Measurements from ENCODE around the gene MAPK8IP3.

DNA sequence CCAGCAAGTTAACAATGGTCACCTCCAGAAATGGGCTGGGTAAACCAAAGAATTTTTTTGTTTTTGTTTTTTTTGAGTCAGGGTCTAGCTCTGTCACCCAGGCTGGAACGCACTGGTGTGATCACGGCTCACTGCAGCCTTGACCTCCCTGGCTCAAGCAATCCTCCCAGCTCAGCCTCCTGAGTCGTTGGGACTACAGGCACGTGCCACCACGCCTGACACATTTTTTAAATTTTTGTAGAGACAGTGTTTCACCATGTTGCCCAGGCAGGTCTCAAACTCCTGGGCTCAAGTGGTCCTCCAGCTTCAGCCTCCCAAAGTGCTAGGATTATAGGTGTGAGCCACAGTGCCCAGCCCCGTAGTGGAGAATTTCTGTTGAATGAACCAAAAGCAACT is 74.7 kb downstream of the MAPK8IP3 start:
- TF ChIP-seq EZH2phosphoT487 (IDR thresholded peaks at IDR 0.05; ENCODE audit: low read length): no peak
- no peak for TF ChIP-seq CTCF (IDR thresholded peaks at IDR 0.05; ENCODE audit: low read length)
- TF ChIP-seq EZH2 (optimal IDR thresholded peaks at IDR 0.05; ENCODE audit: low read depth, low read length): no peak
